Fibroblast of upper back skin (primary cell): ENCODE data around the gene GLRX5.
A peak's percentile ranks its signal among the peaks of the same experiment; 100 is the strongest.
"Not testable (repeated sequence)": the region's sequence is repeated elsewhere in the genome, so short reads cannot be mapped to it uniquely, and the experiment has no call there.

ENCODE experiments used
- DNase-seq: peaks from one replicate; pipeline ENCODE4 v3.0.0-alpha.2; 2013

Gene GLRX5

GRCh38 chr14:95499354-95499750 lies 35.5 kb upstream of the GLRX5 start:
- DNase-seq: no peak

GRCh38 chr14:95500201-95500681 lies 34.6 kb upstream of the GLRX5 start:
- DNase-seq: no peak

DNA sequence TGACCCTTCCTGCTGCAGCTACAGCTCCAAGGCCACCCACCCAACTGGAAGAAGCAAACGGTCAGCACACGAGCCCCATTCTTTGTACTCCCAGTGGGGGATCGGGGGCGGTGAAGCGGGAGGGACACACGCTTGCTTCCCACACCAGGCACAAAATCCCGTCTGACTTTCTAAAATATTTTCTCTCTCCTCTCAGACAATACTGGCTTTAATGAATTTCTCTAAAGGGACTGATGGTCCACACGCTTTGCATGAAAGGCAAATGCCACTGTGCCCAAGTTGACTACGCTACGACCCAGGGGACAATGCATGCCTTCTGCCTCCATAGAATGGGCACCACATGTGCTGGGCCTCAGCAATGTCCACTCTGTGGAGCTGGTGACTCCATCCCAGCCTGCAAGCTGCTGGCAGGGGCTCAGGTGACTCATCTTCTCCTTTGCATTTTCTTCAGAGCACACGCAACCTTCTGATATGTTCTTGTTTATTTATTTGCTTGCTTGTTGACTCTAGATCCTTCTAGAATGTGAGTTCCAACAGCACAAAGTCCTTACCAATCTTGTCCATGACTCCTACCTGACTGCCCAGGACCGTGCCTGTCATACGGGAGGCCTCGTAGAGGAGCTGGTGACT lies 34.0 kb upstream of the GLRX5 start:
- DNase-seq: peak; percentile 72

GRCh38 chr14:95502381-95502950 lies 32.4 kb upstream of the GLRX5 start:
- DNase-seq: no peak

DNA sequence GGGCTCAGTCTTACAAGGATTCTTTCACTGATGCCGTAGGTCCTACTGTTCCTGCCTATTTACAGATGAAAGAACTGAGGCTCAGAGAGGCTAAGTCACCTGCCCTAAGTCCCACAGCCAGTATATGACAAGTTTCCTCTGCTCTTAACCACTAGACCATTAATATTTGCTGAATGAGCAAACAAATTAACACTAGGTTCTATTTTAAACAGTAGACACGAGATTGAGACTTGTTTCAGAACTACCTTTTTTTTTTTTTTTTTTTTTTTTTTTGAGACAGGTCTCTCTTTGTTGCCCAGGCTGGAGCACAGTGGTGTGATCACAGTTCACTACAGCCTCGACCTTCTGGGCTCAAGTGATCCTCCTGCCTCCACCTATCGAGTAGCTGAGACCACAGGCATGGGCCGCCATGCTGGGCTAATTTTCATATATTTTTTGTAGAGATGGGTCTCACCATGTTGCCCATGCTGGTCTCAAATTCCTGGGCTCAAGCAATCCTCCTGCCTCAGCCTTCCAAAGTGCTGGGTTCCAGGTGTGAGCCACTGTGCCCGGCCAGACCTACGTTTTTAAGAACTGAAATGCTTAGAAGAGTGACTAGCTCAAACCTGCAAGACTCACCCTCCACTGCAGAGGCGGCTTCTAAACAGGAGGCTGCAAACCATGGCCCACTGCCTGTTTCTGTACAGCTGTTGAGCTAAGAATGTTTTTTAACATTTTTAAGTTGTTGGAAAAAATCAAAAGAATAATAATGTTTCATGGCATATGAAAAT lies 31.3 kb upstream of the GLRX5 start:
- no peak for DNase-seq

DNA sequence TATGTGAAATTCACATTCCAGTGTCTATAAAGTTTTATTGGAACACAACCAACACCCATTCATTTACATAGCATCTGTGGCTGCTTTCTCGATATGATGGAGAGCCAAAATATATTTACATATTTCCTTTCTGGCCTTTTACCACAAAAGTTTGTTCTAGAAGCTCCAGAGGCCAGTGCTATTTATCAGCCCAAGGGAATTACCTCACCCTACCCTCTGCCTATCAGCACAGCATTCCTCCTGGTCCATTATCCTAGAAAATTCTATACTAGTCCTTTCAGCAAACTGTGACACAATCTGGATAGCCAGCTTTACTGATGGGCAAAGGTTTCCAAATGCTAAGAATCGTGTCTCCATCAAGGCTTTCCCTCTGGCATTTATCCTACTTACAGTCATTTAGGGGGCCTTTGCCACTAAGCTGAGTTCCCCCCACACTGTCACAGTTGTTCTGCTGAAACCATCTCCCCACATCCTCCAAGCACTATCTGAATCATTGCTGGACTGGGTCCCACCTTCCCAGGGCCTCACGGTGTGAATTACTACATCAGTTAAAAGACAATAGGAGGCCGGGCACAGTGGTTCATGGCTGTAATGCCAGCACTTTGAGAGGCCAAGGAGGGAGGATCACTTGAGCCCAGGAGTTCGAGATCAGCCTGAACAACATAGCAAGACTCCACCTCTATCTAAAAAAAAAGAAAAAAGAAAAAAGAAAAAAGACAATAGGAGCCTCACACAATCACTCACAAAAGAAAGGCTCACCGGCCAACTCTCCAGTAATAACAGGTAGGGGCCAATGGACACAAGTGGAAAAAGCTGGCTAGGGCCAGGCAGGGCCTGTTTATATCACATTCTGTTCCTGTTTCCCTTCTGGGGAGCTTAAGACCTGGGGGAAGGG lies 30.5 kb upstream of the GLRX5 start:
- DNase-seq: peak; percentile 78

DNA sequence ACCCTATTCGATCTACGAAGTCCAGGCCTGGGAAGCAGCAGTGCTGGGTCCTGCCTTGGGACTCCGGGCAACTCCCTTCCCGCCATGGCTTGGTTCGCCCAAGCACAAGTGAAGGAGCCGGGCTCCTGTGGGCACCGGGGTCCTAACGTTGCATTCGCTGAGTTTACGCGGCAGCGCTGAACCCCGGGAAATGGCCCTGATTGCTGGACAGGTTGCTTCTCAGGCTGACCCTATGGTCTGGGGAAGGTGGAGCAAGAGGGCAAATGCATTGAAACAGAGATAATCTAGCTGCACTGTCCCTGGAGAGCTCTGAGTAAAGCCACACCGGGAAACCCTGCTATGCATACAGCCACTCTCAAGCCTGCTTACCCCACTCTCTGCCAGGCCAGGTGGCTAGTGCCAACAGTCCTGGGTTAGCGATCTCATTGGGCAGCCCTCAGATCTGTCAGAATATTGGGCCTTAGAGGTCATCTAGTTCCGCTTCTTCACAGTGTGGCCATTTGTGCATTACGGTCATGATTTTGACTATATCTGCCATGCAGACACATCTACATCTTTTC lies 29.7 kb upstream of the GLRX5 start:
- DNase-seq: no peak

- peak; percentile 76 for DNase-seq
Measured at GRCh38 chr14:95507174-95507573, 27.7 kb upstream of the GLRX5 start.

DNA sequence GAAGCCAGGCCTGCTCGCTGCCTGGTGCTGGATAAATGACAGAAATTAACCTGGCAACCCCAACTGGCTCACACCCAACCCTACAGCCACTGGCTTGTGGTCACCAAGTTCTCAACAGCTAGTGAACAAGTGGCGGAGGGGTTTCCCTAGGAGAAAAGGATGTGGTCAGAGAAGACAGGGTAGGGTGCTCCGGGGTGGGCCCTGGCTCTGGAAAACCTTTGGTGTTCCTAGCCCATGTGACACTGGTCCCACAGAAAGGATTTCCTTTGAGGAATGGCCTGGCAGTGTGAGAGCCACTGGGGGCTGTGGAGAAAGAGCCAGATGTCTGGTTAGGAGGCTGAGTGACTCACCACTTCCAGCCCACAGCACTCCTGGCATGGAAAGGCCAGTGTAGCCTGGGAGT lies 27.1 kb upstream of the GLRX5 start:
- peak; percentile 67 for DNase-seq

GRCh38 chr14:95508377-95508776 lies 26.5 kb upstream of the GLRX5 start:
- DNase-seq: no peak

DNA sequence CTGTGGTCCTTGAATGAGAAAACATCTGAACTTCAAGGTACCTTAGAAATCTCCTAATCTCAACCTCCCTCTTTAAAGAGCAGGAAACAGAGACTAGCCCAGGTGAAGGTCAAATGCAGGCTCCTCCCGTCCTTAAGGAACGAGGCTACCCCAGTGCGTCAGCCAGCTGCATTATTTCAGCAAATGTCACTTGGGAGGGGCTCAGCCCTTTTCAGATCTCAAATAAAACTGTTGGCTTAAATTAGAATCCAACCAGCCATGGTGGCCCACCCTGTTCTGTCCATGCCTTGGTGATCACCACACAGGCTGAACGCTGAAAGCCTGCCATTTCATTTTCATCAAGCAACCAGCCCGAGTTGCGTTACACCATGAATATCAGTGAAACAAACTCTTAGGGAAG lies 25.4 kb upstream of the GLRX5 start:
- DNase-seq: no peak

GRCh38 chr14:95510344-95510743 lies 24.5 kb upstream of the GLRX5 start:
- DNase-seq: not testable (repeated sequence)

DNA sequence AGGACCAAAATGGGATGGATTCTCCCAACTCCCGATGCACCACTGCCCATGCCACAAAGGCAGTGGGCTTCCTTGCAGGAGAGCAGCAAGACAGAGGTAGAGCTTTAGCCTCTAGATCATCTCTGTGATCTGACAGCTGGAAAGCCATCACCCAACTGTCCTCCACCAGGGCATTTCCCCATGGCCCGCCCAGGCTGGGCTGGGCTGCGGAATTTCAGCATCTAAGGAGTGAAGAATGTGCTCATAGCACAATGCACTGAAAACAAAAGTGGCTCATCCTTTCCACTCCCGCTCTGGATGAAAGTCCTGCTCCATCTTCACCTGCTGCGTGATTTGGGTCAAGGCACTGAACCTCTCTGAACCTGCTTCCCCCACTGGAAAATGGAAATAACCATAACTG lies 24.0 kb upstream of the GLRX5 start:
- DNase-seq: no peak

GRCh38 chr14:95511687-95512086 lies 23.2 kb upstream of the GLRX5 start:
- DNase-seq: no peak

DNA sequence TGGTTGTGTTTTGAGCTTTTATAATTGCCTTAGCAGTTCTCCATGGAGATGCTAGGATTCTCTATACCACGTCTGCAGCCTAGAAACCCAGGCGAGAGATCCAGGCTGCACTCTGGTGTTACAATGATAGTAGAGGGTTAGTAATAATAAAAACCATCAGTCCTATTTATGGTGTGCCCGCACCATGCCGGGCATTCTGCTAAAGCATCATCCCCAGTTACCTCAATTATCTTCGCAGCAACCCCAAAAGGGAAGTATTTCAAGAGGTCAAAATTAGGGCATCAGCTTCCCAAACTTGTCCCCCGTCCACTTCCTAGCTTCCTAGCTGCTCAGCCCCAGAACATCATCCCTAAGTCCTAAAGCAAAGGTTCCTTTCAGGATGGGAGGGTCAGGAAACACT lies 21.6 kb upstream of the GLRX5 start:
- DNase-seq: no peak

DNA sequence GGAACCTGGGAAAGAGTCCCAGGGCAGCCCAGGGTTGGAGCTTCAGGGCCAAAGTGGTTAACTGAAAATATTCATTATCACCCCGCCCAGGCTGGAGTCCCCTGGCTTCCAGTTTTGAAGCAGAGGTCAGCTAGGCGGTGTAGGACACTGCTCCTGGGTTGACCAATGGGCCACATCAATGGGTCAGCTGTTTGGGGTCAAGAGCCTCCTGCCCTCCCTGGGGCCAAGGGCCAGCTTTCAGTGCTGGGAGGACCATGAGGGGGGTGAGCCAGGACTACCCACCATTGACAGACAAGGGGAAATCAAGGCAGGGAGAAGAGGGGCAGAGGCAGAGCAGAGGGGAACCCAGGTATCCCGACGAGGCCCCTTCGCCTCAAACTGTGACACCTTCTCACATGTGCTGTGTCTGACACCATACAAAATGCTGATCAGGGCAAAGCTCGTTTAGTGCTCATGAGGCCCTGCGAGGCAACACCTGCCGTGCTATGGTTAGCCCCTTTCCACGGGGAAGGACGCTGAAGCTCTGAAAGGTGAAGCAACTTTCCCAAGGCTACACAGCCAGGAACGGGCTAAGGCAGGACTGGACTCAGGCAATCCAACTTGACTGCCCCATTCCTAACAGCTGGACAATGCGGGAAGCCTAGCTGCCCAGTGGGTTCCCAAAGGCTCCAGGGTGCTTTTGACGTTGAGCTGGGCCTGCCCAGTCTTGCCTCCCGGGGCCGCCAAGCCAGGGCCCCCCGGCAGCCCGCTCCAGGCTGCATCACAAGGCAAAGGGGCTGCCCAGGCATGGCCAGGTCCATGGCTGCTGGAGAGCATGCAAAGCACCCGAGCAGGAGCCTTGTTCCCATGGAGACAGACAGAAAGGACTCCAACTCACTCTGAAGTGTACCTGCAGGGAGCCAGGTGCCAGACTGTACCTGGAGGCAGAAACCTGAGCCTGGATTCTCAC lies 20.4 kb upstream of the GLRX5 start:
- DNase-seq: no peak

DNA sequence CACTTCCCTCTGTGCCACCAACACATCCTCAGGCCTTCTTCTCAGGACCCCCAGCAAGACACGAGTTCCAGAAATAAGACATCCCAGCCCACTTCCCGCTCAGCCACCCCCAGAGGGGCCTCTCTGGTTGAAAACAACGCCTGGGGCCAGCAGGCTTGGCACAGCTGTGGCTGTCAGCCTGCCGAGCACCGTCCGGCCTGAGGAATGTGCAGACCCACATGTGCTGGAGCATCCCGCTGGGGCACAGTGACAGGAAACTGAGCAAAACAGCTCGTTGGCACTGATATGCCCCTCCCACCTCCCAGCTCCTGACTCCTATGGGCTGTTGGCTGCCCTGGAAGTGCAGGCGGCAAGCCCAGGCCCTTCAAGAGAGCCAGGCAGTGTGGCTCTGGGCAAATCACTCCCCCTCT lies 19.8 kb upstream of the GLRX5 start:
- peak; percentile 51 for DNase-seq

DNA sequence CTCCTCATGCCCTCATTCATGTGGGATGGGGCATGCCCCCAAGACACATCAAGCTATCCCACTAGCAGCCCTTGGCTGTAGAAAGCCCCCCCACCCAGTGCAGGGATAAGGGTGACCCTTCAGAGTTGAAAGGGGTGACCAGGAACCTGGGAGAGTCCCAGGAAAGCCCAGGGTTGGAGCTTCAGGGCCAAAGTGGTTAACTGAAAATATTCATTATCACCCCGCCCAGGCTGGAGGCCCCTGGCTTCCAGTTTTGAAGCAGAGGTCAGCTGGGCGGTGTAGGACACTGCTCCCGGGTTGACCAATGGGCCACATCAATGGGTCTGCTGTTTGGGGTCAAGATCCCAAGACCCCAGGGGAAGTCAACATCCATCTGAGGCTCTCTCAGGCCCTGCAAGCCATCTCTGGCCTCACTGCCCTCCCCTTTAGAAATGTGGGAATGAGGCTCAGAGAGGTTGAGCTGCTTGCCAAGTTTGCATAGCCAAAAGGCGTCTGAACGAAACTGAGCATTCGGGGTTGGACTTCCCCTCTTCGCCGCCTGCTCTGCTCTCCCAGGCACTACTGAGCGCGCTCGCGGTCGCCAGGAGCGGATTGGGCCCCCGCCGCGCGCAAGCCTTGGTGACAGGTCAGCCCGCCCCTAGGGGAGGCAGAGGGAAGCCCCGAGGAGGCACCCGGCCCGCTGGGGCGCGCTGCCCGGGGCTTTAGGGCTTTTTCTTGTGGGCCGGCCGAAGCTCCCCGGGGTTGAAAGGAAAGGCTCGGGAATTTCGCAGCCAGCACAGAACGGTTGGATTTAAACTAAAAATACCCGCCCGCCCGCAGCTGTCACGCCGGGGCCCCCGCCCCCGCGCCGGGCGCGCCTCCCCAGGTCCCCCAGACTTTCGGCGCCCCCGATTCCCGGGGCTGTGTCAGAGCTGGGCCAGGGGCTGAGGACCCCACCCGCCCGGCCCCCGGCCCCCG lies 19.0 kb upstream of the GLRX5 start:
- no peak for DNase-seq

DNA sequence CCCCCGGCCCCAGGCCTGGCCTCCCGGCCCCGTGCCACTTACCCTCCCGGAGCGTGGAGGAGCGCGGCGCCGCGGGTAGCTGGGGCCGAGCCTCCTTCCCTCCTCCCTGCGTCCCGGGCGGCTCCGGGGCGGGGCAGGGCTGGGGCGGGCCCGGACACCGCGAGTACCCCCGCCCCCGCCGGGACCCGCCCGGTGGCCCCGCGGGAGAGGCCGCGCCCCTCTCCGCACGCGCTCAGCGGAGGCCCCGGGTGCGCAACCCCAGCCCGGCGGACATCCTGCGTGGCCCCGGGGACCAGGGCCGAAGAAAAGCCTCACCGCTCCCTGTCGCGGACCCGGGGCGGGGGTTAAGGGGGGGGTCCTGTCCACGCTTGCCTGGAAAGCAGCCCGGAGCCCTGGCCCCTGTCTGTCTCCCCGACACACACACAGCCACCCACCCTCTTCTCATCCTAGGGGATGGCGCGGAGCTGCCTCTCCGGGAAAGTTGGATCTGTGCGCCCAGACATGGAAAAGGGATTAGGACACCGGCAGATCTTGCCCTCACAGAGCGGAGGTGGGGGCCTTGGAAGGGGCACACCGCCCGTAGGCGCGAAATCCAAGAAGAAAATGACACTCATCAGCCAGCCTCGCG lies 18.2 kb upstream of the GLRX5 start, which contains the start of gene SYNE3:
SYNE3 (minus strand) TSS at position 97 of the 628 bp plus-strand sequence. CDS start 40,829 bp downstream, outside the sequence.
- no peak for DNase-seq
